GM21381 (cell line): ENCODE measurements around the gene OR6C76.

ENCODE experiments used
- ATAC-seq: cut with Tn5 transposase; IDR thresholded peaks from one replicate; pipeline ENCODE4 v1.9.1; 2021; ENCODE audit warnings: mild to moderate bottlenecking, moderate library complexity; ENCODE audit not compliant: unreplicated experiment

The OR6C76 gene

GRCh38 chr12:55467836-55468235 lies 41.8 kb downstream of the OR6C76 start:
- peak; percentile 65 for ATAC-seq

GRCh38 chr12:55469291-55469690 lies 43.2 kb downstream of the OR6C76 start:
- no peak for ATAC-seq

DNA sequence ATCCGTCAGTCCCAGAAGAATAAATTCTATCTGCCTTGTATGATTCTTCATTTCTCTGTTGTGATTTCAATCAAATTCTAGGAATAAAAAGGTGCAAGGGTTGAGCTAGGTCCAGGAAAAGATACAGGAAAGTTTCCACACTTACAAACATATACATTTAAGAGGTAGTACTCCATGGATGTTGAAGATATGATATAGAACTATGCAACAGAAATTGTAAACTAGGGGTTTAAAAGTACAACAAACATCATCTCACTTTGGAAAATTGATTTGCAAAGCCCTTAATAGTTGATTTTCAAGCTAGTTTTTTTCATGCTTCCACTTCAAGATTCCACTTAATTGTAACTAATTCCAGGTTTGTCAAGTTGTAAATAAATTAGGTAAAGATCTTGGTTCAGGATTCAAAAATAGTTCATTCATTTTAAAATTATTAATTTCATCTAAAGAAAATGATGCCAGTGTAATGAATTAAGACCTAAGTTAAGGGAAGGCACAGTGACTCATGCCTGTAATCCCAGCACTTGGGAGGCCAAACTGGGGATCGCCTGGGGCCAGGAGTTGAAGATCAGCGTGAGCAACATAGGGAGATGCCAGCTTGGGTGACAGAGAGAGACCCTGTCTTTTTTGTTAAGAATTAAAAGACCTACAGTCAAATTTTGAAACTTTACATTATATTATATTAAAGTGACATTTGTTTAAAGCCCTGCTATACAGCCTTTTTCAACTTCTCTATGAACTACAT lies 44.2 kb downstream of the OR6C76 start, which contains the start of gene OR6C70:
Gene OR6C70 (minus strand): TSS at position 51 of the 742 bp plus-strand sequence. CDS start 0 bp downstream, at position 51.
- ATAC-seq, result no peak

DNA sequence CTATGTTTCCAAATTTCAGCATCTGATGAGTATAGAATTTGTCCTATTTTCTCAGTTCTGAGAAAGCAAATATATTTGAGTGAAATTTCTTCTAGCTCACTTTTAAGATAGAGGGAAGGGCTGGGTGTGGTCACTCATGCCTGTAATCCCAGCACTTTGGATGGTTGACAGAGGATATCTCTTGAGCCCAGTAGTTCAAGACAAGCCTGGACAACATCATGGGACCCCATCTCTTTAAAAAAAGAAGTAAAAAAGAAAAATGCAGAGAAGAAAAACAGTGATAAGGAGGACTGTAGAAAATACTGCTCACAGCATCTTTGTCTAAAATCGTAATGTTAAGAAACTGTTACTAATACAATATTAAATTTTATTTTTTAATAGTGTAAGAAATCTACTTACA lies 46.2 kb downstream of the OR6C76 start:
- no peak for ATAC-seq
